HG03432 (cell line): ENCODE results near the gene MS4A4A.
A peak's percentile ranks its signal among the peaks of the same experiment; 100 is the strongest.
"Not testable (repeated sequence)": the region's sequence is repeated elsewhere in the genome, so short reads cannot be mapped to it uniquely, and the experiment has no call there.

ENCODE experiments used
- ATAC-seq: cut with Tn5 transposase; IDR thresholded peaks from one replicate; pipeline ENCODE4 v1.9.1; 2021; ENCODE audit warnings: mild to moderate bottlenecking, moderate library complexity; ENCODE audit not compliant: unreplicated experiment

The MS4A4A gene

GRCh38 chr11:60301884-60302283 lies 21.4 kb downstream of the MS4A4A start:
- not testable (repeated sequence) for ATAC-seq

DNA sequence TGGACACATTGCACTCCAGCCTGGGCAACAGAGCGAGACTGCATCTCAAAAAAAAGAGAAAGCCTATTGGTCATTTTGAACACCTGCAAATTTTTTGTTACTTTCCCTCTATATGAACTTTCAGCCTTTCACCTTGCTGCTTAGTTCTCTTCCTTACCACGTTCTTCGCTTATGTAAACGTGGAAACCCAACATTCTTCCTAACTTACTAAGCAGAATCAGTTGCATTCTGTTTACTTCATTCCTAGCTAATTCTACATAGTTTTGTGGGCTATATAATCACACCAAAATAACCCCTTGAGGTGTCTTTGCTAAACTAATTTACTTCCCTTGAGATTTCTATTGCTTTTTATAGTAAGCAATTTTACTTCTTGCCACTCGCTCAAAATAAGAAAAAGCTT lies 23.2 kb downstream of the MS4A4A start:
- no peak for ATAC-seq

- no peak for ATAC-seq
These were observed 25.6 kb downstream of the MS4A4A start for GRCh38 chr11:60305906-60306619.

GRCh38 chr11:60307507-60308195 lies 27.2 kb downstream of the MS4A4A start:
- ATAC-seq, result no peak

DNA sequence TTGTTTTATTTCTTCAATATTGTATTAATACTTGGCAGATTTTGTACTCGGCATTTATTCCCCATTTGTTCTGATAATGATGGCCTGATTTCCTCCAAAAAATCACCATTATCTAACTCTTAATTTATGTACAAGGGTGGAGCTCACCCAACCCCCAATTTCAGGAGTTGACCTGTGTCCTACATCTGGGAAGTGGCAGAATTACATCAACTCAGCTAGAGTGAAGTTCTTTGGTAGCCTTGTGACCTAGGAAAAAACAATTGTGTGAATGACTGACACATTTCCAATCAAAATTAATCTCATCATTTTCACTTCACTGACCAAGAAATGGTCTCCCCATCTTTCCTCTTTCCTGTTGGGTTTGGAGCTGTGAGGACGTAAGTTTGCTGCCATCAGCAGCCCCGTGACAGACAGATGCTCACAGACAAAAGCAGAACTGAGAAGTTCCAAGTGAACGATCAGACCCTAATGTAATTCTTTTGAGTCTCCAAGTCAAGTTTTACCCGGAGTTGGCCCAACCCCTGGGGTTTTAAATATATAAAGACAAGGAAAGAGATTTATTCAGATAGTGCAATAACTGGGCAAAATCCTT lies 30.0 kb downstream of the MS4A4A start:
- peak; percentile 67 for ATAC-seq

GRCh38 chr11:60314635-60315321 lies 34.3 kb downstream of the MS4A4A start:
- ATAC-seq, result no peak

DNA sequence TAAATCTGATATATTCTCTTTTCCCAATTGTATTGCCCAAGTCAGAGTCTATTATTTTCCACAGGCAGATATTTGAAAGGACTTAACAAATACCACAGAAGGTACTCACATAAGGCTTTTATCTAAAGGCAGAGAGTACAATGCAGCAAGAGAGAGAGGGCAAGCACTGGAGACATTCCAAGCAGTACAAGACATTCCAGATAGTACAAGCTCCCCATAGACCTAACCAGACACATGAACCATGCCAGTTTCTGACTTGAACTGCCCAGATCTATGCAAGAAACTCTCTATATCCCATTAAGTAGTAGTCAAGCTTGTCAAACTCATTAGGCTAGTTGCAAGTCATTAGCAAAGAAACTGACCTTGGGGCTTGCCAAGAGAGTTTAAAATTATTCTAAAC lies 35.4 kb downstream of the MS4A4A start:
- no peak for ATAC-seq

DNA sequence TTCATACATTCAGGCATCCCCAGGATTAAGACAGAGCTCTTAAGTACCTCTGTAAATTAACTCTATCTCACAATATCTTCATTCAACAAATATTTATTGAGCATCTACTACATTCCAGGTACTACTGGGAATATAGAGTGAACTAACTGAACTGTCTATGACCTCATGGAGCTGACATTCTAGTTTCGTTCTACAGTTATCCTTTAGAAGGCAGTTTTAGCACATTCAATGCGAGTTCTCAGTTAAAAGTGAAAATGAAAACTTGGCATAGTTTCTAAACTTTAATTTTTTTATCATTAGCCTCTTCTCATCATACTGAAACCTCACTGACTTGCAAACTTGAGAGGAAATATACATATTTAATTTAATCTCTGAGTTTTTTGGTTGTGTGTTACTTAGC lies 35.9 kb downstream of the MS4A4A start:
- no peak for ATAC-seq

DNA sequence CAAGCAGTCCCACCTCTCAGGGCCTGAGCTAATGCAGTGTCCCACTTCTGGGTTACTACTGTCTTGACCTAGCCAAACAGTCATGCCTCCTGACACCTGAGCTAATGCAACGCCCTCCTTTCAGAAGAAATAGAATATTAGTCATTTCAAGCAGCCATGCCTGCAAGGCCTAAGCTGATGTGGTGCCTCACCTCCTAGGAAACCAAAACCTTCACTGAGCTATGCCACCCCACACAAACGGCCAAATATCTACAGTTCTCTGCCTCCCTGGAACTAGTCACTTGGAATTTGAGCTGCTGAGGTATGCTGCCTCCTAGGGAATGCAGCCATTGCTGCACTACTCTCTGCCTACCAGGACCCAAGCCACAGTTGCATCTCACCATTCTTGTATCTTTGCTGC lies 38.3 kb downstream of the MS4A4A start:
- ATAC-seq, result peak; percentile 55

DNA sequence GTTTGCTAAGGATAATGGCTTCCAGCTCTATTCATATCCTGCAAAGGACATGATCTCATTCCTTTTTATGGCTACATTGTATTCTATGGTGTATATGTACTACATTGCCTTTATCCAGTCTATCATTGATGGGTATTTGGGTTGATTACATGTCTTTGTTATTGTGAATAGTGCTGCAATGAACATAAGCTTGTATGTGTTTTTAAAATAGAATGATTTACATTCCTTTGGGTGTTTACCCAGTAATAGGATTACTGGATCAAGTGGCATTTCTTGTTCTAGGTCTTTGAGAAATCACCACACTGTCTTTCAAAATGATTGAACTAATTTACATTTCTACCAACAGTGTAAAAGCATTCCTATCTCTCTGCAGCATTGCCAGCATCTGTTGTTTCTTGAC lies 40.6 kb downstream of the MS4A4A start:
- no peak for ATAC-seq

GRCh38 chr11:60326955-60327354 lies 46.5 kb downstream of the MS4A4A start, which contains the start of gene MS4A6E:
Gene MS4A6E, plus strand, starts transcription at chr11:60327255. Its CDS starts 7,641 bp downstream, at chr11:60334896.
- ATAC-seq, result no peak

GRCh38 chr11:60328460-60328859 lies 48.0 kb downstream of the MS4A4A start:
- ATAC-seq, result no peak

DNA sequence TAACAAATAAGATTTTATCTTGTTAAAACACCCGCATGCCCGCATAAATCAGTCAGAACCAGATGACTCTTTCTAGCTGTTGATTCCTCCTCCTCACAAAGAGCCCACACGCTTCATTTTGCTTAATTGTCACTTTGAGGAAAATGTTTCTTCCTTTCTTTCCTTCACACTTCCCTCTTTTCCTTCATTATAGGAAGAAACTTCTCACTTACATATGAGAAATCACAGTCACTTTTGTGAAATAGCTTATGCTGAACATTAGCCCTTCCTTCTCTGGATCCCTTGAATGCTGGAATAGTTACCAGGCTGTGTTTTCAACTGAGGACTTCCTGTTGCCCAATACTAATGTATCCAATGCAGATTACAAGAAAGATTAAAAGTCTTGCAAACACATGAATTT lies 52.4 kb downstream of the MS4A4A start:
- ATAC-seq, result no peak

DNA sequence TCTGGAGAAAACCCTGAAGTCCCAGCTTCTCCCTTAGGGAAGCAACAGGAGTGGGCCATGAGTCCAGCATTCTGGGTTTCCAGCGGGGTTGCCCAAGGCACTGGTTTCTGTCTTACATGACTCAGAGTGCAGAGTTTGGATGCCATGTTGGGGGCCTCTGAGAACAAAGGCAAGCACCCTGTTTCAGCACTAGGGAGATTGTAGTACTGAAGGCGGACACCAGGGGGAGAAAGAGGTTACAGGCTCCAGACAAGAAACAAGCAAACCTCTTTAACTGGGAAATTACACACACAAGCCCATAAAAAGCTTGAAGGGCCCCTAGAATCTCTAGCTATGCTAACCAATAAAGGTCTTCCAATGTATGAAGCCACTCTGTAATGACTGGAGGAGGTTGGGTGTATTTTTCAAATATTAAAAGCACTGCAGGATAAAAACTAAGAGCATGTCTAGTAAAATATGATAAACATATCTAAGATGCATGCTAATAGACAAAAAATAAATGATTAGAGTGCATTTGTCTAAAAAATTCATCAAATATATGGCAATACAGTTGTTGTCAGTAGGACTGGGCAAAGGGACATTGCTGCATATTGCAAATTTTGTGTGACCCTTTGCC lies 53.6 kb downstream of the MS4A4A start:
- ATAC-seq, result peak; percentile 60

DNA sequence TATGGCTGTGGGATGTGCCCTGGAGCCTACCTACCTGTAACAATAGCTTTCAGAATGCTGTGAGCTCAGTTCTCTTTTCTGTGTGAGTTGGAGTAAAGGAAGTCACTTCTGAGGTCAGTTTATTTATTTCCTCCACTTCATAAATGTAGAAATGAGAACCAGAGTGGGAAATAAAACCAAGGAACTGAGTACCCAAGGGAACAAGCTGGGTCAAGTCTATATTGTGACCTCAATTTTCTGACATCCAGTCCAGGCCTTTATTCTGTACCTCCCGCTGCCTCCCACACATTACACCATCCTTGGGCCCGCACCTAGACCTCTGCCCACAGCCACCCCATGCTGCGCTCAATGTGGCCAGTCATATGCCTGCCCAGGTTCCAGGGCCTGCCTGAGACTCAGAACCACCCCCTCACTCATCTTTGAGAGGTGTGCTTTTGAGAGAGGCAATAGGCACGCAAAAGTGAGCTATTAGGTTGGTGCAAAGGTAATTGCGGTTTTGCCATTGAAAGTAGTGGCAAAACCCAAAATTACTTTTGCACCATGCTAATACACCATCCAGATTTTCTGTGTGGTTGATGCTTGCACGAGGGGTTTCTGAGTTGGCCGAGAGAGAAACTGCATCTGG lies 56.4 kb downstream of the MS4A4A start:
- ATAC-seq, result peak; percentile 56

- ATAC-seq, result no peak
These were observed 57.6 kb downstream of the MS4A4A start for GRCh38 chr11:60338053-60338452.

DNA sequence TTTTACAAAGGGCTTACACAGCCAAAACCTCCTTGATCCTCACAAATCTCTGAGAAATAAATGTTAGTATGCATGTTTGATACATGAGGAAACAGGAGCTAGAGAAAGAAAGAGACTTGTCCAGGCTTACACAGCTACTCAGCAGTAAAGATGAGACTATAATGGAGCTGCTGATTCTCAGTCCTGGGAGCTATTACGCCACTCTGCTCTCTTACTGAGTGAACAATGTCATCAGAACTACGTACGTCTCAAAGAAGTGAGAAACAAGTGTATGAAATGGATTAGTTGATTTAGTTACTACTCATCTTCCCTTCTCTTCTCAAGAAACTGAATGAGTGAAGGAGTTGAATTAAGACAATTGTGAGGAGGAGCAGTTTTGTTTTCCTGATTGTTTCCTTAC lies 58.9 kb downstream of the MS4A4A start:
- no peak for ATAC-seq

DNA sequence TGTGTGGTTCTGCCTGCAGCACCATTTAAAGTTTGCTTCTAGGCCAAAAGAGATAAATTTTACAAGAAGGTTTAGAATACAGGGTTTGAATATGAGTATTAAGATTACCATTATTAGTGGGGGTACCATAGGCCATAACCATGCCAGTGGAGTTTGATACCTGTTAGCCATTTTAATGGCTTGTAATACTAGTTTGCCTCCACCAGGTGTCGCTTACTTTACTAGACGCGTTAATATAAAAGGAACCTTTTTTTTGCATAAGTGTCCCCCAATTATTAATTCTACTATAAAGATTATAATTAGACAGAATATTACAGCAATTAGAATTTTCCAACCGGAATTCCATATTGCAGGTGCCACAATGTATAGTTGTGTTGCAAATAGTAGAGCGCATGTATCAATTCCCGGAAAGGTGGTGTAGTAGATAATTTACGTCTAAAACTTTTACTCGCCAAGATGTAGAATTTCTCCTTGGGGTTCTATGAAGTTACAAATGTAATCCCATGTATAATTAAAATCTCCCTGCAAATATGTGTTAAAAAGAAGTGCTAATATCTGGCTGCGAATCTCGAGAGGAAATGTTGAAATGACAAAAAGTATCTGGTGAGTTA lies 62.7 kb downstream of the MS4A4A start:
- ATAC-seq, result no peak

DNA sequence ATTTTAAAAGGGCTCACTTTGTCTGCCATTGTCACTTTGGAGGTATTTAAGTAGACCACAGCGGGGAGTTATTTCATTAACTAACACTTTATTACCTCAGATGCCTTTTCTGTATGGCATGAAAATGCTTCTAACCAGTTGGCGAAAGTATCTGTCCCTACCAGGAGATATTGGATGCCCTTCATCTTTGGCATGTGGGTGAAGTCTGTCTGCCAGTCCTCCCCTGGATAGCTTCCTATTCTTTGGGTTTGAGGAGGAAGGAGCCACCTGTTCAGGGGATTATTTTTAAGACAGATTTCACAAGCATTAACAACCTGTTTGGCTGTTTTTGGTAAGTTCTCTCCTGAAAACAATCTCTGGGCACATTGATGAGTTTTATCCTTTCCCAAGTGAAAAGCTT lies 63.7 kb downstream of the MS4A4A start:
- no peak for ATAC-seq

DNA sequence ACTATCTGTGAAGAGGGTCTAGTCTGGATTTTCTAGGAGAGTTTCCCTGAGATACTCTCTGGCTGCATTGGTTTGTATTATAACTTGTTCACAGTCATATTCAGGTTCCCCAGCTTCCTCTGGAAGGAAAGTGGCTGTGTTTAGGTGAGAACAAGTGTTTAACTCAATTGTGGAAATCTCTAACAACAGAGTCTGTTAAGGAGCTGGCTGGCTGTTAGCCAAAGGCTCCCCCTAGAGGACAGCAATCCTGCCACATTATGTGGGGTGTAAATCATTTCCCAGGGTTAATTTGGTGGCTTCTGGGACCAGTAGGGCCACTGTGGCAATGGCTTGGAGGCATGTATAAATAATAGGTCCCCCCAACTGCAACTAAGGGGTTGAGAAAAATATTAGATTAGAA lies 65.0 kb downstream of the MS4A4A start:
- no peak for ATAC-seq
